ENCODE results near the gene ADGRF1. TPM values are rescaled to one million over a fixed set of nuclear protein-coding genes. Genes with fewer than 3 reads are reported as not detected.

ADGRF1 gene
- total RNA-seq, 1 experiment from 2014 or later, result not detected

DNA sequence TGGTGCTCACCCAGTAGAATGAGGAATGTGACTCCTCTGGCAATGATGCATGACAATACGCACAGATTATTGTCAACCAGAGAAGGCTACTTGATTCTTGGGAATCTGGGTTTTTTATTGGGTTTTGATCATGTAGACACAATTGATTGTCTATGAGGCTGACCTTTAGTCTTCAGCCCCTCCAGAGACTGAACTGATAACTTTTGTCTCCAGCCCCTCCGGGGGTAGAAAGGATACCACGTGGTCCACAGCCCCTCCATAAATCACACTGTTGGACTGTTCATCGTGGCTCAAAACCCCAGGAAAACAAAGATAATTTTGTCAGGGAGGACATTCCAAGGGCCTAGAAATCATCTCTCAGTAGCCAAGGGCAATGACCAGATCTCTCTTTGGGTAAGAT lies 62.9 kb downstream of the ADGRF1 start:
- no peak for DNase-seq (ENCODE audit: low read depth)

- DNase-seq (ENCODE audit: low read depth), result no peak
Observed at GRCh38 chr6:46974786-46975185, 67.3 kb downstream of the ADGRF1 start.

DNA sequence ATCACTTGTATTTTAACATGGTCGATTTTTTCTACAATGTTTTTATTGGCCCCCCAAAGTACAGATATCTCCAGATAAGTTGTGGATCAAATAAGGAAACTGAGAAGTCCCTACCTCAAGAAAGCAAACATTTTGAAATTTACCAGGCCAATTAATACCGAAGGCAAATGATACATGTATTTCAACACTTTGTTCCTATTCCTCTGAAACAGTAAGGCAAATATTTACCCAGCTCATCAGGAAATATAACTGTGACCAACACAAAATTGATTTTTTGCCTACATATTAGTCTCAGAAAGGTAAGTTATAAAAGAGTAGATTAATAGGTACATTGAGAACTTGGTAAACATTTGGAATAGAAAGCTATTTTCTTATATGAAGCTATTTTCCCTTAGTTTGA lies 69.1 kb downstream of the ADGRF1 start:
- no peak for DNase-seq (ENCODE audit: low read depth)

DNA sequence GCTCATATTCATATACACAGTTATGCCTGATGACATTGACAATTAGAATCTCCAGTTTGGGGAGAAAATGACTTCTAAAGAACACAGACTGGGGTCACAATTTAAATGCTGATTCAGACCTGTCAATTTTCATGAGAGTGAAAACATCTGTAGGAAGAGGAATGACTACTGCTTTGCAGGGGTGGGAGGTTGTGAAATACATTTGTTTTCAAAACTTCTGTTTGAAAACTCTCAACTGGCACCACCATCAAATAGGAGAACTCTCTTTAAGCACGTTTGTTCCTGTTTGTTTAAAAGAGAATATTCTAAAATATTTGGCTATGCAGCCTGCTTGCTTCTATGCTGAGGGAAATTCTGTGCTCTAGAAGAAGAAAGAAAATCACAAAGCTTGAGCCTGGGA lies 69.6 kb downstream of the ADGRF1 start:
- DNase-seq (ENCODE audit: low read depth), result no peak

DNA sequence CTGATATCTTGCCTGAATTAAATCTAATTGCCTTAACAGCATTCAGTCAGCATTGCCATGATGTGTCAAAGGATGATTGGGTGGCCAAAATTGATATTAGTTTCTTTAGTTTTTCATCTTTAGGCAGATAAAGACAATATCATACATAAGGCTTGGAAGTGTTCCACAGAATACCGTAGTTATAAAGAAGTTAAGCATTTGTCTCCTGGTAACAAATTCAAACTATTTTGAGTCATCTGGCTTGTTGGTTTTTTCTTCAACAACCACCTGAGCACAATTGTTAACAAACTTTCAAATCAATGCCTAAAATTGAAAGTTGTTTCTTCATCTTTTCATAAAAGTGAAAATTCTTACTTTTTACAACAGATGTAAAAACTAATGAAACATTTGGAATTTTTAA lies 72.9 kb downstream of the ADGRF1 start:
- DNase-seq (ENCODE audit: low read depth), result no peak

DNA sequence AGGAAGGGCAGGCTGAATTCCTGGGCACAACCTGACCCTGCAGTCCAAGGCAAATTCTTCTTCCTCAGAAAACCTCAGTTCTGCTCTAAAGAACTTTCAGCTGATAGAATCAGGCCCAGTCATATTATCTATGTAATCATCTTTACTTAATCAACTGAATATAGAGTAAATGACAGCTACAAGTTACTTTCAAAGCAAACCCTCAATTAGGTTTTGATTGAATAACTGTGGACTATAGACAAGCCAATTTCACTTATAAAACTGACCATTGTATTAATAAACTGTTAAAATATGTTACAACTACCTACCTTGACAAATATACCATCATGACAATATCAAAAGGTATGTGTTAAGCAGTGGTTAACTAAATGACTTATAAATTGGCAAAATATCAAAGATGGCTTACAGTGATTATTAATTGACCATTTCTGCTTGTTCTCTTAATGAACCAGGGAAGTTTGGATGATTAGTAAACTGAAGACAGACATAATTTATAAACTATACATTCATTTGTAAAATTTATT lies 74.2 kb downstream of the ADGRF1 start:
- DNase-seq (ENCODE audit: low read depth), result no peak

- peak; percentile 64 for DNase-seq (ENCODE audit: low read depth)
Observed at GRCh38 chr6:46964716-46965519, 77.2 kb downstream of the ADGRF1 start.

DNA sequence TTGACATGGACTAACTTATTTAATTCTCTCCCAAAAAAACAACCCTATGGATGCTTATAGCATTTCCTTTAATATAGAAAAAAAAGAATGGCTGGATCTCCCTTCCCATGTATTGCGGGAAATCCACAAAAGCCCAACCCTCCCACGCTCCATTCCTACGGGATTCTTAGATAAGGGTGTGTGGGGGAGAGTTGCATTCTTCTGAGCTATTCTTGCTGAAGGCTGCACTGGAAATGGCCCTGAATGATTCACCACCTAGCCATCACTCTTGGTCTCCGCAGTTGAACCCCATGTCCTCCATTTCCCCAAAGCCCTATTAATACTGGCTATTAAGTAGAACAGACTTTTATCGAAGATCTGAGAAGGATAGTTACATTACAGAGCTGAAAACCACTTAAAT lies 78.5 kb downstream of the ADGRF1 start:
- DNase-seq (ENCODE audit: low read depth), result peak; percentile 55

DNA sequence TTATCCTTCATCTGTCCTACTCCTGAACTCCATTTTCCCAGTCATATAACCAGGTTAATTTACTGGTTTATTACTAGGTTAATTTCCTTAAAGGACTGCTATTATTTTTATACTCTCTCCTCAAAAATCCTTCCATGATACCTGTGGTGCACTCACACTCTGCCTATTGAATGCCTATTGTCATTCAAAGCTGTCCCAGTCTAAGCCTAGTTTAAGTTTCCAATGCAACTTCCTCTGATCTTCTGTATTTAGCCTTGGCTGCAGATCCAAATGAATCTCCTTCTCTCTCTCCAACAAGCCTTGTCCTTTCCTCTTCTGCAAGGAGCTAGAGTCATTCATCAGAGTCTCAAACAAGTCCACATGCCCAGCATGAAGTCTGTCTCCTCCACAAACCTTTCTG lies 79.1 kb downstream of the ADGRF1 start:
- DNase-seq (ENCODE audit: low read depth), result no peak

DNA sequence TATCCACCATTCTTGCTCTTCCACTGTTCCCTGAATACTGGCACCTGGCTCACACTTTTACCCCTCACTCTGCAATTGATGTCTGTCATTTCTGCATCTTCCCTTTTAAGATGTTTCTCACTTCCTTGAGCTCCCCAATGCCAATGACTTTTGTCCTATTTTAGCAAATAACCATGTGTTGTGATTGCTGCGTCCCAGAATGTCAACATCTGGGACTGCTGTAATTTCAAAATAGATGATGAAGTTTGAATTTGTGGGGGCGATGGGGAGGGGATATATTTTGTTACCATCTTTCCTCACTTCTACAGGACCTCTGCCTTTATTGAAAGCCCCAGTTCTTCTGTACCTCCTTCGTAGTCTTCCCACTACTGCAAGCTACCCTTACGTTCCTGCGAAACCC lies 80.4 kb downstream of the ADGRF1 start:
- no peak for DNase-seq (ENCODE audit: low read depth)

DNA sequence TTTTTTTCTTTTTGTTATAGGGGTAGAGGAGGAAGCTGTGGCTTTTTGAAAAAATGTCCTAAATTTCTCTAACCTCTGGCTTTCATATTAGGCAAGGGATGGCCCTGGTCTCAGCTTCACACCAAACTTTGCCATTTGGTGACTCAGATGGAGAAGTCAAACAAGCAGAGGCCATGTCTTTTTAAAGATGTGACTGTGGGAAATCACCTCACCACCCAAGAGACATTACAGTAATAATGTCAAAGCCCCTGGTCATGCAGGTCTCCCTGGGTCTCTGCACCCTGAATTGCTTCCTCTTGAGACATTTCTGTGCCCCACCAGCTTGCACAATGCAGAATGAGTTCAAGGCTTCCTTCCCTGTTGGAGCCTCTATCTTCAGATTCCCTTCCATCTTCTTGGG lies 80.9 kb downstream of the ADGRF1 start:
- no peak for DNase-seq (ENCODE audit: low read depth)

DNA sequence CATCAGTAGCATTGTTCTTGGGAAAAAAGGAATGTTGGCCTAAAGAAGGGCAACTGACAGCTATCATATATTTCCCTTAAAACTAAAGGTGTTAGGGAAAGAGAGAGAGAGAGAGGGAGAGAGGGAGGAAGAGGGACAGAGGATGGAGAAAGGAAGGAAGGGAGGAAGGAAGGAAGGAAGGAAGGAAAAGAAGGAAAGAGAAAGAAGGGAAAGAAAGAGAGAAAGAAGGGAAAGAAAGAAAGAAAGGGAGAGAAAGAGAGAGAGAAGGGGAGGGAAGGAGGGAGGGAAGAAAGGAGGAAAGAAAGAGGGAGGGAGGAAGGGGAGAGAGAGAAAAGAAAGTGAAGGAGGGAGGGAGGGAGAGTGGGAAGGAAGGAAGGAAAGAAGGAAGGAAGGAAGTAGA lies 82.7 kb downstream of the ADGRF1 start:
- no peak for DNase-seq (ENCODE audit: low read depth)

- no peak for DNase-seq (ENCODE audit: low read depth)
Observed at GRCh38 chr6:46956409-46956808, 85.7 kb downstream of the ADGRF1 start.

- no peak for DNase-seq (ENCODE audit: low read depth)
Observed at GRCh38 chr6:46954837-46955451, 87.2 kb downstream of the ADGRF1 start.

DNA sequence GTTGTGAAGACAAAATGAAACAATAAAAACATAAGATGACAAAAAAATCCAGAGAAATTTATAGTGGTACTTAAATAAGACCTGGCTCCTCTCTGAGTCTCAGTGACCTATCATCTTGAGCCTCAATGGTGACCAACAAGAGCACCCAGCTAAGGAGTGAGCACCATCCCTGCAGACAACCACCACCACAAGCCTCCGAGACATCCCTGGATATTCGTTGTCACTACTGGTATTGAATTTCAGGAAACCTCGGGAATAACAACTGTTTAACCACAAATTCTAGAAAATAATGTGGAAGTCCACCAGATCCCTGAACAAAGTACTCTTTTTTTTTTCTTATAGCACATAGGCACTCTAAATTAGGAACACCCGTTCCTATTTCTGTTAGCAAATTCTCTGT lies 88.2 kb downstream of the ADGRF1 start:
- no peak for DNase-seq (ENCODE audit: low read depth)

DNA sequence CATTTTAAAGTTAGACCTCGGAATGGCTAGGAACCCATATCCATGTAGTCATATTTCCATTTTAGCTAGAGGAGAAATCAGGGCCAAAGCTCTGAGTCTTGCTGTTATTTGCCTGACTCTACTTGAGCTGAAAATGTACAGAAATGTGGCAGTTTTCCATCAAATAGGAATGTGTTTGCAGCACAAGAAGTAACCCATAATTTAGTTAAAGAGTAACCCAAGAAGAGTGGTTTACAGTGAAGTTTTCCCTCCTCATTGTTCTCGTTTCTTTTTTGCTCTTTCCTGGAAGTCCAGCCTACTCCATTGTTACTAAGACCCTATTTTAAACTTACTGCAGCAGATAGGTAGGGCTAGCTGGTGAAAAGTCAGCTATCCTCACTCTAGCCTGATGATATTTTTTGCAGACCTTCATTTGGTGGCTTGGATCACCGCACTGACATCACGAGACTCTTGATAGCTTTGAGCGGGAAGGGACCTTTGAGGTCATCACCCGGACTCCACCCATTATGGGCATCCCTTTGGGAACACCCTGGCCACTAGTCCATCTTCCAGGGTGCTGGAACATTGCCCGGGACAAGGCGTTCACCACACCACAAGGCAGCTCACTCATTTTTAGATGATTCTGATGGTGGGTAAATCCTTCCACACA lies 92.4 kb downstream of the ADGRF1 start:
- no peak for DNase-seq (ENCODE audit: low read depth)

DNA sequence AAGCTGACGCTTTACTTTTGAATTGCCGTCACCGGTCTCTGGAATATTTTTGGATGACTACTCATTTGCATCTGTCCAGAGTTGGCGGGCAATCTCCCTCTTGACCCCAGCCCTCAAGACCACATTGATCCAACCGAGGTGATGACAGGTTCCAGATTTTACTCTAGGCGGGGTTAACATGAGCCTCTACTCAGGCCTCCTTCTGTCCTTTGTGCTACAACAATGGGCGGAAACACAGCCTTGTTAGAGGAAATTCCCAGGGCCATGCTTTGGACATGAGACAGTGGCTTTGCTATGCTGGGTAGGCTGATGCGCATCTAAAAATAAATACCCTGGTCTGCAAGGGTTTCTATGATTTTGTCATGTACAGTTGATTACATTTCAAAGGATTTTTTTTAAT lies 93.4 kb downstream of the ADGRF1 start:
- no peak for DNase-seq (ENCODE audit: low read depth)

Other genes with a start within 250 kb of the ADGRF1 start
- gene MEP1A, start 248.9 kb downstream of the ADGRF1 start, total RNA-seq (2014; rRNA removed; shearing (Covaris generic)), result not detected in 2 replicates
- gene ADGRF5, start 120.4 kb downstream of the ADGRF1 start, total RNA-seq (2014; rRNA removed; shearing (Covaris generic)), result 0.11 TPM in 1 of 2 replicates, not detected in the other